H1 (cell line): ENCODE data around the gene FCN3. TPM values are rescaled to one million over a fixed set of nuclear protein-coding genes. Genes with fewer than 3 reads are reported as not detected.

Experiments
- CREB1 ChIP-seq: IDR thresholded peaks from 2 replicates; pipeline ENCODE4 v1.6.1; 2012; ENCODE audit warnings: inconsistent platforms
- polyA plus RNA-seq, 7 experiments: library from polyadenylated mRNA; depleted of rRNA in 3 of 7; stranded (reverse) in 5 of 7; unstranded in 2 of 7; fragments of >200 nt in 5 of 7; fragments of 200-250 nt in 2 of 7; gene quantifications; 1 replicate in 5 of 7; 2 replicates in 1 of 7; 4 replicates in 1 of 7; pipeline versions ENCODE4 v1.2.1 to v1.2.3, GENCODE V29; 2011 to 2013; ENCODE audit warnings: missing spikeins in 2 of 7, mixed read lengths in 2 of 7
- total RNA-seq: library from RNA; stranded (reverse); fragmentation: NEBNext Ultra II Directional; extraction: Animal tissue kit (Norgen Biotek cat#: 25700); gene quantifications from 2 replicates; pipeline ENCODE4 v1.2.1, GENCODE V29; 2021
- TF ChIP-seq, protein P1 (sequence below): IDR thresholded peaks from 2 replicates; pipeline ENCODE4 v1.6.1; 2012; ENCODE audit warnings: inconsistent platforms

The FCN3 gene
- total and polyA plus RNA-seq, 2 of the 8 experiments (the other 6 are each of a cell fraction or from before 2014, with no cell fraction given) = 0.30 to 0.57 TPM

DNA sequence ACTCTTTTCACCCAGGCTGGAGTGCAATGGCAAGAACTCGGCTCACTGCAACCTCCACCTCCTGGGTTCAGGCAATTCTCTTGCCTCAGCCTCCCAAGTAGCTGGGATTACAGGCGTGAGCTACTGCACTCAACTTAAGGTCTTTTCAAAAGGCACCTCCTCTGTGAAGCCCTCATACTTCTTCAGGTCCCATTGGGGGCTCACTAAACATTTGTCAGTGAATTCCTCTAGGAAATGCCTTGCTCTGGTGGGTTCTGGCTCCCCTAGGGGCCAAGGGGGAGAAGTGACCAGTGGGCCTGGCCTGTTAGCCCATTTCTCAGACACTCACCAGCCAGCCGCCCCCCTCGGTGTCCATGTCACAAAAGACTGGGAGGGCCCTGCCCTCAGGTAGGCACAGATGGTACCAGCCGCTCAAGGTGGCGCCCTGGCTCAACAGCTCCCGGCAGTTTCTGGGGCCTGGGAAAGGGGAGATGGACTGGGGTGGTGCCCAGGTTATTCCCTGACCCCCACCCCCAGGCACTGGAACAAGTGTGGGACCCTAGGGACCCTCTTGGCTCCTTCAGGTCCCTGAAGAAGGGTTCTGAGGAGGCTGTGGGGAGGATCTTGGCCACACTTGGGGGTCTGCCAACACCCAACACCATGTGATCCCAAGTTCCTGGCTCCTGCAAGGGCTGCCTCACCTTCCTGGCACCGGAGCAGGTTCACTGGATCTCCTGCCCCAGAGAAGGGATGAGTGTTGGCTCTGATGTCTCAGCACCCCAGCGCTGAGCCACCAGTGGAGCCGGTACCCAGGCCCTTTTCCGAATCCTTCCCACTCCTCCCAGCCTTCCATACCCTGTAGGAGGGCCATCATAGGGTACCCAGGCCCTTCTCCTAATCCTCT, 1.6 kb downstream of the FCN3 start (continued):
- TF ChIP-seq, protein P1, sequence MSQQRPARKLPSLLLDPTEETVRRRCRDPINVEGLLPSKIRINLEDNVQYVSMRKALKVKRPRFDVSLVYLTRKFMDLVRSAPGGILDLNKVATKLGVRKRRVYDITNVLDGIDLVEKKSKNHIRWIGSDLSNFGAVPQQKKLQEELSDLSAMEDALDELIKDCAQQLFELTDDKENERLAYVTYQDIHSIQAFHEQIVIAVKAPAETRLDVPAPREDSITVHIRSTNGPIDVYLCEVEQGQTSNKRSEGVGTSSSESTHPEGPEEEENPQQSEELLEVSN = no peak
- no peak for TF ChIP-seq CREB1
